Lower leg skin (tissue), 3 donors: ENCODE data around the gene E2F3.

Experiments
- POLR2A ChIP-seq, 2 donors: fragments of 450-650 bp; IDR thresholded peaks; one replicate each; pipeline ENCODE4 v1.6.1; 2016 to 2017; ENCODE audit warnings: antibody characterized with exemption in 2 of 2, mild to moderate bottlenecking in 1 of 2, moderate library complexity in 1 of 2
- TF ChIP-seq, protein P1 (sequence below), 3 donors: fragments of 450-650 bp; IDR thresholded peaks; one replicate each; pipeline ENCODE4 v1.5.1; 2016; ENCODE audit warnings: antibody characterized with exemption in 3 of 3, mild to moderate bottlenecking in 3 of 3, moderate library complexity in 2 of 3

GRCh38 chr6:20441236-20441635, 39.6 kb downstream of the E2F3 start:
- no peak for TF ChIP-seq POLR2A (IDR thresholded peaks at IDR 0.05)
- TF ChIP-seq, protein P1, sequence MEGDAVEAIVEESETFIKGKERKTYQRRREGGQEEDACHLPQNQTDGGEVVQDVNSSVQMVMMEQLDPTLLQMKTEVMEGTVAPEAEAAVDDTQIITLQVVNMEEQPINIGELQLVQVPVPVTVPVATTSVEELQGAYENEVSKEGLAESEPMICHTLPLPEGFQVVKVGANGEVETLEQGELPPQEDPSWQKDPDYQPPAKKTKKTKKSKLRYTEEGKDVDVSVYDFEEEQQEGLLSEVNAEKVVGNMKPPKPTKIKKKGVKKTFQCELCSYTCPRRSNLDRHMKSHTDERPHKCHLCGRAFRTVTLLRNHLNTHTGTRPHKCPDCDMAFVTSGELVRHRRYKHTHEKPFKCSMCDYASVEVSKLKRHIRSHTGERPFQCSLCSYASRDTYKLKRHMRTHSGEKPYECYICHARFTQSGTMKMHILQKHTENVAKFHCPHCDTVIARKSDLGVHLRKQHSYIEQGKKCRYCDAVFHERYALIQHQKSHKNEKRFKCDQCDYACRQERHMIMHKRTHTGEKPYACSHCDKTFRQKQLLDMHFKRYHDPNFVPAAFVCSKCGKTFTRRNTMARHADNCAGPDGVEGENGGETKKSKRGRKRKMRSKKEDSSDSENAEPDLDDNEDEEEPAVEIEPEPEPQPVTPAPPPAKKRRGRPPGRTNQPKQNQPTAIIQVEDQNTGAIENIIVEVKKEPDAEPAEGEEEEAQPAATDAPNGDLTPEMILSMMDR (IDR thresholded peaks at IDR 0.05) = no peak
